Gastrocnemius medialis (tissue), 4 donors: Measurements from ENCODE around the gene DKKL1.

Source experiments
- POLR2A ChIP-seq, 2 donors: fragments of 450-650 bp; IDR thresholded peaks; one replicate each; pipeline ENCODE4 v1.6.1; 2017; ENCODE audit warnings: antibody characterized with exemption in 2 of 2, mild to moderate bottlenecking in 2 of 2, moderate library complexity in 2 of 2
- TF ChIP-seq, protein P1 (sequence below), 5 experiments: fragments of 450-650 bp in 3 of 5; fragments of 200-600 bp in 2 of 5; sonication (generic) in 2 of 5; IDR thresholded peaks in 4 of 5; conservative IDR thresholded peaks in 1 of 5; 1 replicate in 4 of 5; 2 replicates in 1 of 5; pipeline ENCODE4 v1.5.1; 2016 to 2019; ENCODE audit warnings: antibody characterized with exemption in 5 of 5, mild to moderate bottlenecking in 3 of 5, moderate library complexity in 3 of 5

DNA sequence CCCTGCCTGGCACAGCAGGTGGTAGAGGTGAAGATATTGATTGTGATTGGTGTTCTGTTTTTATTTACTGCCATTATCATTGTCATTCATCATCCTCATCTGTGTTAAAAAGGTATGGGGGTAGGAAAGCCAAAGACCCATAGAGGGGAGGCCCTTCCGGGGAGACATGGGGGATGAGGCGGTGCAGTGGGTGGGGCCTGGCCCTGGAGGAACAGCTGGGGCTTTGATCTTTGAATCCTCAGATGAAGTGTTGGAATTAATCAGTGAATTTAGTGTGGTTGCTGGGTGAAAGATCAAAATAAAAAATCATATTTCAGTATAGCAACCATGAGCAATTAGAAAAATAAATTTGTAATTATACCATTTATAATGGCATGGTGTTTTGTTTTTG is 52.1 kb downstream of the DKKL1 start:
- TF ChIP-seq, protein P1, sequence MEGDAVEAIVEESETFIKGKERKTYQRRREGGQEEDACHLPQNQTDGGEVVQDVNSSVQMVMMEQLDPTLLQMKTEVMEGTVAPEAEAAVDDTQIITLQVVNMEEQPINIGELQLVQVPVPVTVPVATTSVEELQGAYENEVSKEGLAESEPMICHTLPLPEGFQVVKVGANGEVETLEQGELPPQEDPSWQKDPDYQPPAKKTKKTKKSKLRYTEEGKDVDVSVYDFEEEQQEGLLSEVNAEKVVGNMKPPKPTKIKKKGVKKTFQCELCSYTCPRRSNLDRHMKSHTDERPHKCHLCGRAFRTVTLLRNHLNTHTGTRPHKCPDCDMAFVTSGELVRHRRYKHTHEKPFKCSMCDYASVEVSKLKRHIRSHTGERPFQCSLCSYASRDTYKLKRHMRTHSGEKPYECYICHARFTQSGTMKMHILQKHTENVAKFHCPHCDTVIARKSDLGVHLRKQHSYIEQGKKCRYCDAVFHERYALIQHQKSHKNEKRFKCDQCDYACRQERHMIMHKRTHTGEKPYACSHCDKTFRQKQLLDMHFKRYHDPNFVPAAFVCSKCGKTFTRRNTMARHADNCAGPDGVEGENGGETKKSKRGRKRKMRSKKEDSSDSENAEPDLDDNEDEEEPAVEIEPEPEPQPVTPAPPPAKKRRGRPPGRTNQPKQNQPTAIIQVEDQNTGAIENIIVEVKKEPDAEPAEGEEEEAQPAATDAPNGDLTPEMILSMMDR (IDR thresholded peaks at IDR 0.05 in 4 of 5, conservative IDR thresholded peaks at IDR 0.05 in 1 of 5), result no peak
- TF ChIP-seq POLR2A (IDR thresholded peaks at IDR 0.05), result no peak
